H1 (cell line): ENCODE measurements around the gene JADE3. TPM values are rescaled to one million over a fixed set of nuclear protein-coding genes. Genes with fewer than 3 reads are reported as not detected.
A peak's percentile ranks its signal among the peaks of the same experiment; 100 is the strongest.

ENCODE experiments used
- CTCF ChIA-PET: fragments of 300-600 bp; sonication (Branson Sonifier 250); formaldehyde crosslinking; loops from one replicate; lab custom pipeline; 2021; ENCODE audit not compliant: partially characterized antibody; lab: Charles Lee
- POLR2A ChIA-PET: fragments of 300-600 bp; sonication (Branson Sonifier 250); formaldehyde crosslinking; loops from one replicate; lab custom pipeline; 2021; ENCODE audit warnings: inconsistent platforms; ENCODE audit not compliant: partially characterized antibody; lab: Charles Lee
- DNase-seq, 2 experiments: peaks; one replicate each; pipeline versions ENCODE4 v3.0.0 to v3.0.0-alpha.2; 2010 to 2022; ENCODE audit warnings: low spot score in 2 of 2, low read depth in 1 of 2, mixed read lengths in 1 of 2
- FAIRE-seq: peaks from 2 replicates; lab custom pipeline; 2011; peaks lifted over from hg19 to GRCh38; lab: Jason Lieb, UNC
- H2AFZ ChIP-seq: 2 replicates; pipeline ENCODE4 v1.8.1; 2012; ENCODE audit warnings: low read length, inconsistent platforms
- H2AK5ac ChIP-seq: 2 replicates; pipeline ENCODE4 v1.6.1; 2013; ENCODE audit warnings: low read depth, low read length
- H2BK120ac ChIP-seq: replicated peaks from 2 replicates; pipeline ENCODE3; 2013; ENCODE audit warnings: low read depth, low read length, inconsistent platforms
- H2BK12ac ChIP-seq: 2 replicates; pipeline ENCODE4 v1.6.1; 2013; ENCODE audit warnings: low read depth, low read length
- H2BK15ac ChIP-seq: 2 replicates; pipeline ENCODE4 v1.6.1; 2013; ENCODE audit warnings: low read length
- H2BK20ac ChIP-seq: 2 replicates; pipeline ENCODE4 v1.6.1; 2013; ENCODE audit warnings: low read length
- H2BK5ac ChIP-seq: 2 replicates; pipeline ENCODE4 v1.6.1; 2013; ENCODE audit warnings: low read depth, low read length
- H3K14ac ChIP-seq: 2 replicates; pipeline ENCODE4 v1.6.1; 2013; ENCODE audit warnings: inconsistent platforms; ENCODE audit not compliant: insufficient read length
- H3K18ac ChIP-seq: 2 replicates; pipeline ENCODE4 v1.6.1; 2013; ENCODE audit warnings: low read length; ENCODE audit errors: extremely low read depth
- H3K23ac ChIP-seq: 2 replicates; pipeline ENCODE4 v1.6.1; 2013; ENCODE audit warnings: inconsistent platforms; ENCODE audit not compliant: insufficient read length
- H3K23me2 ChIP-seq: 2 replicates; pipeline ENCODE4 v1.6.1; 2013; ENCODE audit warnings: low read depth, low read length
- H3K27ac ChIP-seq: 2 replicates; pipeline ENCODE4 v1.6.1; 2011; ENCODE audit warnings: low read depth, low read length, inconsistent platforms
- H3K27me3 ChIP-seq, 4 experiments: replicated peaks in 1 of 4; 1 replicate in 1 of 4; 2 replicates in 3 of 4; pipeline versions ENCODE4 v1.6.1 to v1.8.1; 2011 to 2013; ENCODE audit warnings: low read length in 3 of 4, mild to moderate bottlenecking in 3 of 4, inconsistent platforms in 2 of 4, mixed read lengths in 2 of 4, moderate library complexity in 1 of 4; ENCODE audit not compliant: control insufficient read depth in 3 of 4, insufficient read depth in 3 of 4; ENCODE audit errors: extremely low read depth in 1 of 4
- H3K36me3 ChIP-seq, 4 experiments: 2 replicates each; pipeline versions ENCODE4 v1.6.1 to v1.8.1; 2011 to 2013; ENCODE audit warnings: mild to moderate bottlenecking in 4 of 4, low read length in 3 of 4, moderate library complexity in 2 of 4, control low read depth in 1 of 4, inconsistent platforms in 1 of 4; ENCODE audit not compliant: insufficient read depth in 4 of 4, control insufficient read depth in 2 of 4
- H3K4ac ChIP-seq: replicated peaks from 2 replicates; pipeline ENCODE3; 2013; ENCODE audit warnings: low read length, low read depth, mixed read lengths, inconsistent platforms; ENCODE audit not compliant: insufficient read length
- H3K4me1 ChIP-seq, 4 experiments: replicated peaks in 1 of 4; 1 replicate in 1 of 4; 2 replicates in 3 of 4; pipeline versions ENCODE4 v1.6.1 to v1.8.1; 2011 to 2013; ENCODE audit warnings: low read length in 3 of 4, inconsistent platforms in 2 of 4, mixed read lengths in 1 of 4; ENCODE audit not compliant: insufficient read depth in 4 of 4, control insufficient read depth in 3 of 4
- H3K4me2 ChIP-seq, 2 experiments: 2 replicates each; pipeline versions ENCODE4 v1.6.1 to v1.8.1; 2011 to 2013; ENCODE audit warnings: low read depth in 2 of 2, low read length in 2 of 2, control low read depth in 1 of 2, inconsistent platforms in 1 of 2, mild to moderate bottlenecking in 1 of 2; ENCODE audit not compliant: insufficient read depth in 1 of 2
- H3K4me3 ChIP-seq, 4 experiments: fragments of 200-600, 300-600 bp in 1 of 4; sonication (generic), shearing (Covaris generic), sonication (Bioruptor Twin) in 1 of 4; 2 replicates each; pipeline versions ENCODE4 v1.5.1 to v1.8.1; 2011 to 2016; ENCODE audit warnings: low read length in 4 of 4, low read depth in 3 of 4, control low read depth in 2 of 4, inconsistent platforms in 2 of 4, mild to moderate bottlenecking in 2 of 4, mixed read lengths in 1 of 4, moderate library complexity in 1 of 4; ENCODE audit not compliant: insufficient read depth in 2 of 4; ENCODE audit errors: extremely low read depth in 1 of 4
- H3K56ac ChIP-seq: replicated peaks from 2 replicates; pipeline ENCODE3; 2013; ENCODE audit warnings: low read depth, mild to moderate bottlenecking, mixed read lengths, low read length, inconsistent platforms; ENCODE audit not compliant: insufficient read length
- H3K79me1 ChIP-seq: 2 replicates; pipeline ENCODE4 v1.6.1; 2013; ENCODE audit warnings: low read depth, low read length, control low read depth
- H3K79me2 ChIP-seq, 2 experiments: 2 replicates each; pipeline versions ENCODE4 v1.6.1 to v1.8.1; 2012 to 2013; ENCODE audit warnings: low read length in 2 of 2, mild to moderate bottlenecking in 2 of 2, inconsistent platforms in 1 of 2; ENCODE audit not compliant: insufficient read depth in 2 of 2, control insufficient read depth in 1 of 2
- H3K9ac ChIP-seq, 4 experiments: replicated peaks in 1 of 4; 1 replicate in 1 of 4; 2 replicates in 3 of 4; pipeline versions ENCODE4 v1.6.1 to v1.8.1; 2011 to 2013; ENCODE audit warnings: low read depth in 3 of 4, low read length in 3 of 4, control low read depth in 2 of 4, mild to moderate bottlenecking in 2 of 4, moderate library complexity in 2 of 4, inconsistent platforms in 1 of 4; ENCODE audit errors: extremely low read depth in 1 of 4
- H3K9me3 ChIP-seq, 2 experiments: 2 replicates each; pipeline versions ENCODE4 v1.6.1 to v1.8.1; 2012 to 2013; ENCODE audit warnings: mild to moderate bottlenecking in 2 of 2, moderate library complexity in 2 of 2, control low read depth in 1 of 2, inconsistent platforms in 1 of 2, low read depth in 1 of 2, low read length in 1 of 2, mixed read lengths in 1 of 2; ENCODE audit not compliant: insufficient read depth in 2 of 2
- H4K20me1 ChIP-seq, 2 experiments: replicated peaks in 1 of 2; 2 replicates each; pipeline versions ENCODE3 to v1.8.1; 2011 to 2013; ENCODE audit warnings: inconsistent platforms in 2 of 2, low read length in 2 of 2, mild to moderate bottlenecking in 1 of 2; ENCODE audit not compliant: insufficient read depth in 2 of 2, control insufficient read depth in 1 of 2
- H4K5ac ChIP-seq: 2 replicates; pipeline ENCODE4 v1.6.1; 2013; ENCODE audit warnings: low read length, low read depth, mixed read lengths, inconsistent platforms; ENCODE audit not compliant: insufficient read length
- H4K8ac ChIP-seq: 2 replicates; pipeline ENCODE4 v1.8.0; 2013; ENCODE audit warnings: mild to moderate bottlenecking, moderate library complexity, low read length, inconsistent platforms; ENCODE audit not compliant: insufficient read depth; ENCODE audit errors: extremely low read depth
- H4K91ac ChIP-seq: replicated peaks from 2 replicates; pipeline ENCODE3; 2013; ENCODE audit warnings: low read length, mixed read lengths, inconsistent platforms; ENCODE audit not compliant: insufficient read length
- ASH2L ChIP-seq: fragments of 200-600, 300-600 bp; sonication (generic); IDR thresholded peaks from one replicate; pipeline ENCODE4 v1.7.1; 2017; ENCODE audit warnings: low read length
- RAD21 ChIP-seq, 2 experiments: IDR thresholded peaks in 1 of 2; conservative IDR thresholded peaks in 1 of 2; 2 replicates each; pipeline ENCODE4 v1.6.1; 2011; ENCODE audit warnings: low read depth in 2 of 2, low read length in 2 of 2, improper control_type of control experiment in 1 of 2, inconsistent platforms in 1 of 2, mild to moderate bottlenecking in 1 of 2, moderate library complexity in 1 of 2
- WGBS, 2 experiments: shearing (Covaris generic) in 1 of 2; methylation state at CpG; one replicate each; pipeline versions ENCODE4 v1.1.6 to v1.1.7; 2013 to 2015; ENCODE audit warnings: low lambda C conversion rate in 2 of 2, mixed read lengths in 2 of 2, inconsistent platforms in 1 of 2, low coverage in 1 of 2, missing lambda C conversion rate in 1 of 2; ENCODE audit not compliant: insufficient replicate concordance in 2 of 2, insufficient coverage in 1 of 2, insufficient read length in 1 of 2; ENCODE audit errors: extremely low coverage in 1 of 2, missing lambda C conversion rate in 1 of 2; 5-methylcytosine and 5-hydroxymethylcytosine counted together
- polyA plus RNA-seq, 7 experiments: library from polyadenylated mRNA; depleted of rRNA in 3 of 7; stranded (reverse) in 5 of 7; unstranded in 2 of 7; fragments of >200 nt in 5 of 7; fragments of 200-250 nt in 2 of 7; gene quantifications; 1 replicate in 5 of 7; 2 replicates in 1 of 7; 4 replicates in 1 of 7; pipeline versions ENCODE4 v1.2.1 to v1.2.3, GENCODE V29; 2011 to 2013; ENCODE audit warnings: missing spikeins in 2 of 7, mixed read lengths in 2 of 7
- total RNA-seq: library from RNA; stranded (reverse); fragmentation: NEBNext Ultra II Directional; extraction: Animal tissue kit (Norgen Biotek cat#: 25700); gene quantifications from 2 replicates; pipeline ENCODE4 v1.2.1, GENCODE V29; 2021

The JADE3 gene
- total and polyA plus RNA-seq, 2 of the 8 experiments (the other 6 are each of a cell fraction or from before 2014, with no cell fraction given) = 6.9 to 21.5 TPM

DNA sequence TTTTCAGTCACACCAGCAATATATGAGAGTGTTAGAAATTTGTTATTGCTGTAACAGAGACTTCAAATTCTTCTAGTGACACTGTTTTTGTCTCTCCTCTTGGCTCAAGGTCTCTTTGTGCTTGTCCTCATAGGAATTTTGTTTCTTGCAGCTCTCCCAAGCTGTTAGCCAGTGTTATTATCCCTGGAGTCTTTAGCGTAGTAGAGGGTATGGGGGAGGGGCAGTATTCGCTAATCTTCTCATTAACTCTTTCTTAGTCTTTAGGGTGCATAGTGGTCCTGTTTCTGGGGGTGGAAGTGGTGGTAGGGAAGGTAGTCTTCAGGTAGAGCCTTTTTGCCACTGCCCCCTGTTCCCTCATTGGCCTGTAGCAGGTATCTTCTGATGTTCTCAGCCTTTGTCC, 79.4 kb downstream of the JADE3 start:
- no peaks in the 10 kb centered on the region for H3K79me1 ChIP-seq
- no peaks in the 10 kb centered on the region; a peak in 1 of 4 replicates for H3K79me2 ChIP-seq
- FAIRE-seq = peak; percentile 63
- H3K4me3 ChIP-seq = peak overlapping the region in 1 of 4 experiments; percentile 21; a peak in 1 of 8 replicates
- H3K14ac ChIP-seq = no peak overlapping the region
- TF ChIP-seq RAD21 (IDR thresholded peaks at IDR 0.05 in 1 of 2, conservative IDR thresholded peaks at IDR 0.05 in 1 of 2; ENCODE audit: low read depth in 2 of 2, low read length in 2 of 2) = no peak
- TF ChIP-seq ASH2L = peak; percentile 32
- no peak overlapping the region for H2AK5ac ChIP-seq
- H3K23me2 ChIP-seq = no peaks in the 10 kb centered on the region
- no peak overlapping the region for H3K9ac ChIP-seq
- peak overlapping the region; percentile 60; the same call in 1 of the 2 replicates for H2BK5ac ChIP-seq
- no peaks in the 10 kb centered on the region for H3K27me3 ChIP-seq
- H3K18ac ChIP-seq = no peak overlapping the region
- peaks cover 0 to 7% (median 2%) of the 10 kb centered on the region in 4 experiments; a peak in 1 of 7 replicates for H3K4me1 ChIP-seq
- no peak overlapping the region for H3K27ac ChIP-seq
- no peak overlapping the region for H2BK20ac ChIP-seq
- H3K4ac ChIP-seq = no peak overlapping the region
- 17% methylated on average over 2 of the region's 2 CpGs; no CpG with 5 or more reads in 1 of the 2 experiments for WGBS, 2 experiments
- H3K9me3 ChIP-seq = no peaks in the 10 kb centered on the region
- no peak overlapping the region for H2AFZ ChIP-seq
- no peak overlapping the region for H2BK120ac ChIP-seq
- H3K23ac ChIP-seq = no peak overlapping the region
- no peak overlapping the region for H4K91ac ChIP-seq
- no peak overlapping the region for H4K8ac ChIP-seq
- H3K36me3 ChIP-seq = peaks cover 0 to 5% (median 0%) of the 10 kb centered on the region in 4 experiments; a peak in 4 of 8 replicates
- DNase-seq = no peak
- ChIA-PET POLR2A (no interaction called here), CTCF (no interaction called here)
- no peaks in the 10 kb centered on the region for H4K20me1 ChIP-seq
- 0 out of 2 replicates have a peak overlapping the region, but pooled peaks have one; percentile 61 for H2BK15ac ChIP-seq
- no peak overlapping the region for H2BK12ac ChIP-seq
- peak overlapping the region; percentile 0 for H3K56ac ChIP-seq
- H4K5ac ChIP-seq = no peak overlapping the region
- peak overlapping the region; percentile 23 to 44 for H3K4me2 ChIP-seq
